Sciatic nerve (tissue), 2 donors: ENCODE measurements around the gene AGR2. TPM values are rescaled to one million over a fixed set of nuclear protein-coding genes. Genes with fewer than 3 reads are reported as not detected.

Source experiments
- ATAC-seq: fragments of 200-7000 bp; cut with Tn5 transposase; one replicate; pipeline ENCODE4 v1.9.1; 2020; ENCODE audit warnings: mild to moderate bottlenecking, moderate library complexity
- DNase-seq: peaks from one replicate; pipeline ENCODE4 v3.0.0-alpha.2; 2020; ENCODE audit warnings: low spot score
- intact Hi-C: fragments of 100-400 bp; cut with DNase I; formaldehyde crosslinking; loops from one replicate; pipeline ENCODE4 v1.14.2; 2022
- total RNA-seq: library from RNA; stranded (reverse); fragmentation: NEBNext Ultra II Directional; extraction: Animal tissue kit (Norgen Biotek cat#: 25700); gene quantifications from one replicate; pipeline ENCODE4 v1.2.1, GENCODE V29; 2021
- donor health status: DM: no; HTN: no; CAD: no.
- donor health status: DM: no; HTN: no; CAD: no.

AGR2 gene
- total RNA-seq, 1 donor from 2014 or later, result 0.40 TPM

GRCh38 chr7:16753932-16754855 is 50.6 kb downstream of the AGR2 start:
- peak; percentile 55 for ATAC-seq

GRCh38 chr7:16753102-16753931 is 51.5 kb downstream of the AGR2 start, which contains the start of gene TSPAN13:
Gene TSPAN13 (plus strand): TSS chr7:16753755. CDS start chr7:16753968, 213 bp downstream.
- ATAC-seq (peak; percentile 62), DNase-seq (peak; percentile 68)

More at GRCh38 chr7:16753932-16754855, 50.6 kb downstream of the AGR2 start:
- intact Hi-C loops, result no loop called here
- peak; percentile 62 for DNase-seq

GRCh38 chr7:16747102-16747501 is 57.7 kb downstream of the AGR2 start:
- intact Hi-C loops, result no loop called here
- DNase-seq, result no peak
- ATAC-seq, result no peak

More at GRCh38 chr7:16753102-16753931, 51.5 kb downstream of the AGR2 start, which contains the start of gene TSPAN13:
- intact Hi-C loops, result no loop called here

- no peak for ATAC-seq
- DNase-seq, result no peak
- intact Hi-C loops, result no loop called here
Observed at GRCh38 chr7:16745645-16746044, 59.2 kb downstream of the AGR2 start.

- ATAC-seq, result no peak
- intact Hi-C loops, result no loop called here
Observed at GRCh38 chr7:16744518-16745250, 60.1 kb downstream of the AGR2 start.

GRCh38 chr7:16743236-16743635 is 61.6 kb downstream of the AGR2 start:
- intact Hi-C loops, result no loop called here
- ATAC-seq, result peak; percentile 39
- DNase-seq, result no peak

More at GRCh38 chr7:16744518-16745250, 60.1 kb downstream of the AGR2 start:
- DNase-seq, result no peak

GRCh38 chr7:16742547-16742946 is 62.3 kb downstream of the AGR2 start:
- ATAC-seq, result no peak
- no peak for DNase-seq
- intact Hi-C loops, result no loop called here

Other genes starting within 250 kb of the AGR2 start
- gene ANKMY2, start 159.2 kb downstream of the AGR2 start, total RNA-seq, result 29.5 TPM
- gene BZW2, start 158.8 kb downstream of the AGR2 start, total RNA-seq, result 30.8 TPM
- gene TSPAN13, start 51.2 kb downstream of the AGR2 start, total RNA-seq, result 30.7 TPM
- gene AGR3, start 77.0 kb upstream of the AGR2 start, total RNA-seq, result not detected